OCI-LY3 (cell line): ENCODE measurements around the gene GPR132.

ENCODE experiments used
- CTCF ChIP-seq: fragments of 200-600, 300-600 bp; sonication (generic); IDR thresholded peaks from 2 replicates; pipeline ENCODE4 v1.5.1; 2014; ENCODE audit warnings: antibody characterized with exemption, low read length, low read depth
- EZH2phosphoT487 ChIP-seq: fragments of 200-600 bp; shearing (Covaris generic); IDR thresholded peaks from 2 replicates; pipeline ENCODE4 v1.6.1; 2018; ENCODE audit warnings: antibody characterized with exemption, mixed run types, low read depth

GRCh38 chr14:105062048-105062433 is 3.2 kb downstream of the GPR132 start:
- TF ChIP-seq CTCF: no peak
- TF ChIP-seq EZH2phosphoT487: no peak
